SU-DHL-6 (cell line): Measurements from ENCODE around the gene CSNK1D.

Experiments used
- H2AFZ ChIP-seq: fragments of 200-600 bp; sonication (generic); 2 replicates; pipeline ENCODE4 v1.6.1; 2014; ENCODE audit warnings: low read depth, mild to moderate bottlenecking, moderate library complexity, mixed read lengths, antibody characterized with exemption, low read length; ENCODE audit not compliant: severe bottlenecking
- H3F3A ChIP-seq: fragments of 200-600 bp; shearing (Covaris generic); 2 replicates; pipeline ENCODE4 v1.6.0; 2016; ENCODE audit warnings: antibody characterized with exemption, mild to moderate bottlenecking; ENCODE audit not compliant: insufficient read depth
- H3K27ac ChIP-seq: fragments of 200-600 bp; sonication (generic); 2 replicates; pipeline ENCODE4 v1.5.1; 2016; ENCODE audit warnings: low read depth, mild to moderate bottlenecking, low read length, moderate library complexity, mixed read lengths
- H3K27me3 ChIP-seq: fragments of 200-600 bp; sonication (generic), shearing (Covaris generic); 2 replicates; pipeline ENCODE4 v1.6.0; 2014; ENCODE audit warnings: mild to moderate bottlenecking, low read length
- H3K36me3 ChIP-seq: fragments of 200-600 bp; sonication (generic); 2 replicates; pipeline ENCODE4 v1.6.1; 2014; ENCODE audit warnings: mild to moderate bottlenecking, low read length, mixed read lengths
- H3K4me2 ChIP-seq: fragments of 300-600, 200-600 bp; shearing (Covaris generic), sonication (generic); 2 replicates; pipeline ENCODE4 v1.6.0; 2014; ENCODE audit warnings: low read length, low read depth, mild to moderate bottlenecking; ENCODE audit not compliant: poor library complexity, severe bottlenecking
- H3K4me3 ChIP-seq: fragments of 200-600 bp; sonication (generic); 2 replicates; pipeline ENCODE4 v1.5.1; 2014; ENCODE audit warnings: antibody characterized with exemption, low read length, mild to moderate bottlenecking, mixed read lengths; ENCODE audit not compliant: insufficient read depth, poor library complexity, severe bottlenecking
- H3K79me2 ChIP-seq: fragments of 200-600 bp; sonication (generic); 2 replicates; pipeline ENCODE4 v1.6.1; 2014; ENCODE audit warnings: mild to moderate bottlenecking, low read length, moderate library complexity; ENCODE audit not compliant: insufficient read depth
- H3K9ac ChIP-seq: fragments of 200-600 bp; sonication (generic); 2 replicates; pipeline ENCODE4 v1.7.0; 2014; ENCODE audit warnings: mild to moderate bottlenecking, low read length
- H3K9me2 ChIP-seq: fragments of 200-600 bp; sonication (generic); replicated peaks from 2 replicates; pipeline ENCODE4 v1.6.1; 2014; ENCODE audit warnings: low read length; ENCODE audit not compliant: insufficient read depth
- H3K9me3 ChIP-seq: fragments of 200-600 bp; sonication (generic); 2 replicates; pipeline ENCODE4 v1.6.1; 2014; ENCODE audit warnings: low read length, mixed read lengths; ENCODE audit not compliant: insufficient read depth
- H4K20me1 ChIP-seq: fragments of 200-600 bp; sonication (generic); 2 replicates; pipeline ENCODE4 v1.6.1; 2014; ENCODE audit warnings: low read depth, mild to moderate bottlenecking, antibody characterized with exemption, low read length, moderate library complexity, mixed read lengths
- CTCF ChIP-seq: fragments of 200-600 bp; sonication (generic); IDR thresholded peaks from one replicate; pipeline ENCODE4 v1.5.1; 2017; ENCODE audit warnings: antibody characterized with exemption, mild to moderate bottlenecking, low read length, moderate library complexity; ENCODE audit not compliant: insufficient read depth, poor library complexity, severe bottlenecking
- EZH2phosphoT487 ChIP-seq: fragments of 200-600 bp; sonication (generic), shearing (Covaris generic); conservative IDR thresholded peaks from 2 replicates; pipeline ENCODE4 v1.6.1; 2018; ENCODE audit warnings: mild to moderate bottlenecking, antibody characterized with exemption, low read length, moderate library complexity, mixed read lengths

CSNK1D gene

DNA sequence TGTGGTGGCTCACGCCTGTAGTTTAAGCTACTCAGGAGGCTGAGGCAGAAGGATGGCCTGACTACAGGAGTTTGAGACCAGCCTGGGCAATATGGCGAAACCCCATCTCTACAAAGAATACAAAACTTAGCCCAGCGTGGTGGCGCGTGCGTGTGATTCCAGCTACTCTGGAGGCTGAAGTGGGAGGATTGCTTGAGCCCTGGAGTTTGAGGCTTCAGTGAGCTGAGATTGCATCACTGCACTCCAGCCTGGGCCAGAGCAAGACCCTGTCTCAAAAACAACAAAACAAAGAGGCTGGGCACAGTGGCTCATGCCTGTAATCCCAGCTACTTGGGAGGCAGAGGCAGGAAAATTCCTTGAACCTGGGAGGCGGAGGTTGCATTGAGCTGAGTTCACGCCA is 7.0 kb upstream of the CSNK1D start:
- Histone ChIP-seq H3K9me2 (no peaks in the 10 kb centered on the region), H3K9me3 (no peaks in the 10 kb centered on the region), H3K79me2 (no peaks in the 10 kb centered on the region), H3K4me2 (no peak overlapping the region), H3K36me3 (no peaks in the 10 kb centered on the region), H3K9ac (no peak overlapping the region), H4K20me1 (no peaks in the 10 kb centered on the region), H3K27ac (no peak overlapping the region), H3F3A (no peaks in the 10 kb centered on the region), H2AFZ (no peak overlapping the region), H3K27me3 (no peaks in the 10 kb centered on the region), H3K4me3 (no peak overlapping the region)
- TF ChIP-seq CTCF (no peak), EZH2phosphoT487 (no peak)

GRCh38 chr17:82278786-82279391 is 5.4 kb upstream of the CSNK1D start:
- H2AFZ ChIP-seq, result no peak overlapping the region
- H3K27ac ChIP-seq, result no peak overlapping the region
- H3K36me3 ChIP-seq, result no peaks in the 10 kb centered on the region
- no peaks in the 10 kb centered on the region for H3K79me2 ChIP-seq
- no peaks in the 10 kb centered on the region for H3K9me2 ChIP-seq
- H3K4me2 ChIP-seq, result no peak overlapping the region
- H3K9me3 ChIP-seq, result no peaks in the 10 kb centered on the region
- H4K20me1 ChIP-seq, result no peaks in the 10 kb centered on the region
- no peaks in the 10 kb centered on the region for H3F3A ChIP-seq
- no peak overlapping the region for H3K4me3 ChIP-seq
- H3K9ac ChIP-seq, result no peak overlapping the region
- no peak for TF ChIP-seq CTCF
- no peak for TF ChIP-seq EZH2phosphoT487
- H3K27me3 ChIP-seq, result no peaks in the 10 kb centered on the region

GRCh38 chr17:82278308-82278707 is 4.8 kb upstream of the CSNK1D start:
- Histone ChIP-seq H3K4me2 (no peak overlapping the region), H3K9me3 (no peaks in the 10 kb centered on the region), H3F3A (peaks cover 2% of the 10 kb centered on the region; the same call in 1 of the 2 replicates), H2AFZ (no peak overlapping the region), H3K27ac (no peak overlapping the region), H3K79me2 (no peaks in the 10 kb centered on the region), H3K9ac (no peak overlapping the region), H3K4me3 (no peak overlapping the region), H3K27me3 (no peaks in the 10 kb centered on the region), H3K9me2 (no peaks in the 10 kb centered on the region), H4K20me1 (no peaks in the 10 kb centered on the region), H3K36me3 (no peaks in the 10 kb centered on the region)
- TF ChIP-seq EZH2phosphoT487 (no peak), CTCF (no peak)
